Astrocyte of the spinal cord (primary cell): ENCODE measurements around the gene PTPRZ1.

ENCODE experiments used
- DNase-seq: peaks from one replicate; pipeline ENCODE4 v3.0.0; 2011; ENCODE audit warnings: low read depth, low spot score
- H3K4me3 ChIP-seq: 2 replicates; pipeline ENCODE4 v1.5.1; 2011; ENCODE audit warnings: low read depth, mild to moderate bottlenecking, low read length, moderate library complexity
- CTCF ChIP-seq: IDR thresholded peaks from 2 replicates; pipeline ENCODE4 v1.5.1; 2012; ENCODE audit warnings: low read depth, mild to moderate bottlenecking, low read length, inconsistent platforms
- in situ Hi-C: cut with HindIII; loops from 2 replicates; pipeline ENCODE4 v1.10.0; 2017; ENCODE audit warnings: low sequenced_read_pairs

The PTPRZ1 gene

GRCh38 chr7:121847041-121847440, 25.9 kb upstream of the PTPRZ1 start:
- no peak overlapping the region for H3K4me3 ChIP-seq
- TF ChIP-seq CTCF = no peak
- DNase-seq = no peak
- in situ Hi-C loops = no loop called here

GRCh38 chr7:121853307-121853706, 19.7 kb upstream of the PTPRZ1 start:
- DNase-seq = no peak
- H3K4me3 ChIP-seq = no peak overlapping the region
- in situ Hi-C loops = no loop called here
- no peak for TF ChIP-seq CTCF

GRCh38 chr7:121860953-121861352, 12.0 kb upstream of the PTPRZ1 start:
- H3K4me3 ChIP-seq = no peak overlapping the region
- TF ChIP-seq CTCF = no peak
- no peak for DNase-seq
- in situ Hi-C loops = no loop called here

GRCh38 chr7:121862591-121862990, 10.4 kb upstream of the PTPRZ1 start:
- DNase-seq = no peak
- H3K4me3 ChIP-seq = no peak overlapping the region
- in situ Hi-C loops = no loop called here
- TF ChIP-seq CTCF = no peak

GRCh38 chr7:121871188-121871587, 1.8 kb upstream of the PTPRZ1 start:
- no peak overlapping the region for H3K4me3 ChIP-seq
- no peak for DNase-seq
- no peak for TF ChIP-seq CTCF
- in situ Hi-C loops = no loop called here

- in situ Hi-C loops = no loop called here
- H3K4me3 ChIP-seq = peak overlapping the region; percentile 64
- no peak for TF ChIP-seq CTCF
- peak; percentile 23 for DNase-seq
Observed at GRCh38 chr7:121873289-121874194, 581 bp downstream of the PTPRZ1 start.
